Glutamatergic neuron (in vitro differentiated cells): Measurements from ENCODE around the gene FRS3. TPM values are rescaled to one million over a fixed set of nuclear protein-coding genes. Genes with fewer than 3 reads are reported as not detected.

Experiments used
- DNase-seq: peaks from one replicate; pipeline ENCODE4 v3.0.0; 2022
- H3K27ac Mint-ChIP-seq: one replicate; pipeline ENCODE4 v1.8.0; 2020; ENCODE audit warnings: mild to moderate bottlenecking, mixed read lengths, inconsistent platforms; ENCODE audit not compliant: unreplicated experiment
- H3K27me3 Mint-ChIP-seq: one replicate; pipeline ENCODE4 v1.8.0; 2020; ENCODE audit warnings: mild to moderate bottlenecking, moderate library complexity, mixed read lengths, inconsistent platforms; ENCODE audit not compliant: unreplicated experiment
- H3K36me3 Mint-ChIP-seq: one replicate; pipeline ENCODE4 v1.8.0; 2020; ENCODE audit warnings: mild to moderate bottlenecking, mixed read lengths, inconsistent platforms; ENCODE audit not compliant: unreplicated experiment
- H3K4me1 Mint-ChIP-seq: one replicate; pipeline ENCODE4 v1.8.0; 2020; ENCODE audit warnings: mild to moderate bottlenecking, low read depth, mixed read lengths, inconsistent platforms; ENCODE audit not compliant: unreplicated experiment
- H3K4me3 Mint-ChIP-seq: one replicate; pipeline ENCODE4 v1.8.0; 2020; ENCODE audit warnings: mild to moderate bottlenecking, mixed read lengths, inconsistent platforms; ENCODE audit not compliant: unreplicated experiment
- H3K9me3 Mint-ChIP-seq: one replicate; pipeline ENCODE4 v1.8.0; 2020; ENCODE audit warnings: mild to moderate bottlenecking, moderate library complexity, mixed read lengths, inconsistent platforms; ENCODE audit not compliant: unreplicated experiment
- total RNA-seq: library from RNA; stranded (reverse); fragmentation: NEBNext Ultra II Directional; extraction: Animal tissue kit (Norgen Biotek cat#: 25700); gene quantifications from one replicate; pipeline ENCODE4 v1.2.1, GENCODE V29; 2021; ENCODE audit not compliant: unreplicated experiment
- TF ChIP-seq, protein P1 (sequence below): fragments of 200-600 bp; sonication (generic); IDR thresholded peaks from one replicate; pipeline ENCODE4 v1.5.0; 2021; ENCODE audit not compliant: partially characterized antibody, unreplicated experiment

Gene FRS3
- total RNA-seq, 1 donor from 2014 or later = 17.8 TPM

DNA sequence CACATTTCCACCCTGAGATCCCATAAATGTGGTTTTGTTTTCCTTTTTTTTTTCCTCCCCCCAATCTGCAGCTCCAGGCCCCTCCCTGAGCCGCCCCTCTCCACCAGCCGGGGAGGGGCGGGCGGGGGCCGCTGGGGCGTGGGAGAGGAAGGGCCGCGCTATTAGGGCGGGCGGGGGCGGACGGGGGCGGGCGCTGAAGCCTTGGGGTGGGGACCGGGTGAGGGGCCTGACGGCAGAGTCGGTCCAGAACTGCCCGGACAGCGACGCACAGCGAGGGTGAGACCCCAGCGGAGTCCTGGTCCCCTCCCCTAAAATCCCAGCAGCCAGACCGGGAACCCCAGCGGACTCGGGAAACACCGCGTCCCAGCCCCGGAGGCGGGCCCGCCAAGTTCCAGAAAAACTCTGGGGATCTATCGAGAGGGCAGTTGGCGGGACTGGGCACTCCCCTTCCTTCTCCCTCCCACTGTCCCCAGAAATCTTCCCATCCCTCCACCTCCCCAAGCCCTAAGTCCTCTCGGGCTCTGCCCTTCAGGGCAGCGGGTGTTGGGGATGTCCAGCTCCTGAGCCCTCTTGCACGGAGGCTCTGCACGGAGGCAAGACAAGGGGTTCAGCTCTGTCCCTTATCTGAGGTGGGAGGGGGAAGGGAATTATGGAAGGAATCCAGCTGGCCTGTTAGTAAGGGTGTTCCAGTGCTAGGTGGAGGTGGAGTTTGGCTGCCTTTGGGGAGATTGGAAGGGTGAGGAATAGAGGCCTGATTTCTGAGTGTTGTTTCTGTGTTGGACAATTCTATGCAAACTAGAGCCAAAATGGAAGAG, 1.1 kb upstream of the FRS3 start, which contains the start of gene PRICKLE4:
Gene PRICKLE4, plus strand, starts transcription at position 232 of the 815 bp plus-strand sequence. CDS start 2,692 bp downstream, outside the sequence.
- Mint-ChIP-seq H3K36me3 (no peaks in the 10 kb centered on the region), H3K9me3 (no peaks in the 10 kb centered on the region), H3K4me3 (peak within 1 kb of the TSS; percentile 89), H3K27me3 (peaks cover 14% of the 10 kb centered on the region), H3K27ac (no peak within 1 kb of the TSS), H3K4me1 (peaks cover 7% of the 10 kb centered on the region)
- TF ChIP-seq, protein P1, sequence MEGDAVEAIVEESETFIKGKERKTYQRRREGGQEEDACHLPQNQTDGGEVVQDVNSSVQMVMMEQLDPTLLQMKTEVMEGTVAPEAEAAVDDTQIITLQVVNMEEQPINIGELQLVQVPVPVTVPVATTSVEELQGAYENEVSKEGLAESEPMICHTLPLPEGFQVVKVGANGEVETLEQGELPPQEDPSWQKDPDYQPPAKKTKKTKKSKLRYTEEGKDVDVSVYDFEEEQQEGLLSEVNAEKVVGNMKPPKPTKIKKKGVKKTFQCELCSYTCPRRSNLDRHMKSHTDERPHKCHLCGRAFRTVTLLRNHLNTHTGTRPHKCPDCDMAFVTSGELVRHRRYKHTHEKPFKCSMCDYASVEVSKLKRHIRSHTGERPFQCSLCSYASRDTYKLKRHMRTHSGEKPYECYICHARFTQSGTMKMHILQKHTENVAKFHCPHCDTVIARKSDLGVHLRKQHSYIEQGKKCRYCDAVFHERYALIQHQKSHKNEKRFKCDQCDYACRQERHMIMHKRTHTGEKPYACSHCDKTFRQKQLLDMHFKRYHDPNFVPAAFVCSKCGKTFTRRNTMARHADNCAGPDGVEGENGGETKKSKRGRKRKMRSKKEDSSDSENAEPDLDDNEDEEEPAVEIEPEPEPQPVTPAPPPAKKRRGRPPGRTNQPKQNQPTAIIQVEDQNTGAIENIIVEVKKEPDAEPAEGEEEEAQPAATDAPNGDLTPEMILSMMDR = no peak
- peak; percentile 46 for DNase-seq

DNA sequence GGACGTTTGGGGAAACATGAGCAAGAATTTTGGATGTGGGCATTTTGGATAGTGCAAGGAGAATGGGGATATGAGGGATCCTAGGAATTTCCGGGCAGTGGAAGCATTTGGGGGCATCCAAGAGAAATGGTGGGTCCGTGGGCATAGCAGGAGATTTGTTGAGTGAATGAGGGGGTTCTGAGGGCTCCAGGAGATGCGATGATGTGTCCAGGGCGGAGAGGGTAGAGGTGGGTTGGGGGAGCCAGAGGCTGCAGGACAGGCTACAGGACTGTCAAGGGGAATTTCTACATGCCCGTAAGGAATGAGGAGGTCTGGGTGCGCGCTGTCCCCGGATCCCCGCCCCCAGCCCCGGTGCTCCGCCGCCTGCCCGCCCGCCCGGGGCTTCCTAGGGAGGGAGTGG, 364 bp downstream of the FRS3 start:
- H3K27ac Mint-ChIP-seq = peak overlapping the region; percentile 59
- no peak for DNase-seq
- peaks cover 7% of the 10 kb centered on the region for H3K4me1 Mint-ChIP-seq
- TF ChIP-seq, protein P1 = no peak
- H3K9me3 Mint-ChIP-seq = no peaks in the 10 kb centered on the region
- peaks cover 9% of the 10 kb centered on the region for H3K27me3 Mint-ChIP-seq
- no peaks in the 10 kb centered on the region for H3K36me3 Mint-ChIP-seq
- peak overlapping the region; percentile 96 for H3K4me3 Mint-ChIP-seq

DNA sequence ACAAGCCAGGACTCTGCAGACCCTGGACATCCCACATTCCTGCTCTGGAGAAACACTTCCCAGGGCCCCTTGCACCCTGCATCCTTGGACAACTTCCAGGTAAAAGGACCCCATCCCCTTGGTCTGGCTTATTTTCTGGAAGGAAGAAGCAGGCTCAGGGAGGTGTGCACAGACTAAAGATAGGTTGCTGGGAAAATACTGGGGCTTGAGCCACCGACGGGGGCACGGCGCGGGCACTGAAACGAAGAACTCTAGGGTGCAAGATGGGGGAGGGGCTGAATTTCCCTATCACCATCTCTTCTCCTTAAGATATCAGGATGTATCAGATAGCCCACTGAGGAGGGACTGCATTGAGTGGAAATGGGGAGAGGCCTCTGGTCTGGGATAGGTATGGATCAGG, 805 bp downstream of the FRS3 start:
- no peak for DNase-seq
- TF ChIP-seq, protein P1 = no peak
- no peaks in the 10 kb centered on the region for H3K9me3 Mint-ChIP-seq
- peak overlapping the region; percentile 59 for H3K27ac Mint-ChIP-seq
- H3K27me3 Mint-ChIP-seq = peaks cover 7% of the 10 kb centered on the region
- peak overlapping the region; percentile 96 for H3K4me3 Mint-ChIP-seq
- H3K4me1 Mint-ChIP-seq = peaks cover 7% of the 10 kb centered on the region
- no peaks in the 10 kb centered on the region for H3K36me3 Mint-ChIP-seq

DNA sequence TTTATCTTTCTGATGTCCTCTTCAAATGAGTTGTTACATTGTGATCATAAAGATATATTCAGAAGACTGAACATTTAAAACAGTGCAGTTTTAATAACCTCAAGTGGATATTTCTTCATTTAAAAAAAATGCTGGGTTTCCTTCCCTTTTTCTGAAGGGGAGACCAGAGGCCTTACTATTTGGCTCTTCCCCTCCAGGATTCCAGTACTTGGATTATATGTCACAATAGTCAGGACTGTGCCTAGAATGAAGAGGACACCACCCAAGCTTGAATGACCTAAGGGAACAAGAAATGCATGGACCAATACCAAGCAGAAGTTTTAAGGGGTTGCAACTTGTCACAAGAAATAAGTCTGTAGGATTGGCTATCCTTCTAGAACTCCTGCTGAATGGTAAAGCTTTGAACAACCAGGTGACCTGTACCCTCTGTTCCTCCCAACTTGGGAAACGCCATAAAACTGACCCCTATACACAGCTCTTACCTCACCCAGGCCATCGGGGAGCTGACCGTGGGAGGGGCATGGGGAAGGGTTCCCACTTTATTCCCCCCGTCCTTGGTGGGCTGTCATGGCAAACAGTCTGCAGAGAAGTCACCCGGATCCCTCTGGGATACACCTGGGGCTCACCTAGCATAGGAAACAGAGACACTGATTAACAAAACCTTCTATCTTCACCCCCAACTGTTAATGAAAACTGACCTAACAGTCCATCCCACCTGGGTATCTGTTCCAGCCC, 2.0 kb downstream of the FRS3 start:
- H3K4me1 Mint-ChIP-seq = peaks cover 7% of the 10 kb centered on the region
- no peaks in the 10 kb centered on the region for H3K9me3 Mint-ChIP-seq
- H3K27me3 Mint-ChIP-seq = peaks cover 7% of the 10 kb centered on the region
- H3K27ac Mint-ChIP-seq = no peak overlapping the region
- no peaks in the 10 kb centered on the region for H3K36me3 Mint-ChIP-seq
- DNase-seq = no peak
- H3K4me3 Mint-ChIP-seq = no peak overlapping the region
- TF ChIP-seq, protein P1 = no peak

DNA sequence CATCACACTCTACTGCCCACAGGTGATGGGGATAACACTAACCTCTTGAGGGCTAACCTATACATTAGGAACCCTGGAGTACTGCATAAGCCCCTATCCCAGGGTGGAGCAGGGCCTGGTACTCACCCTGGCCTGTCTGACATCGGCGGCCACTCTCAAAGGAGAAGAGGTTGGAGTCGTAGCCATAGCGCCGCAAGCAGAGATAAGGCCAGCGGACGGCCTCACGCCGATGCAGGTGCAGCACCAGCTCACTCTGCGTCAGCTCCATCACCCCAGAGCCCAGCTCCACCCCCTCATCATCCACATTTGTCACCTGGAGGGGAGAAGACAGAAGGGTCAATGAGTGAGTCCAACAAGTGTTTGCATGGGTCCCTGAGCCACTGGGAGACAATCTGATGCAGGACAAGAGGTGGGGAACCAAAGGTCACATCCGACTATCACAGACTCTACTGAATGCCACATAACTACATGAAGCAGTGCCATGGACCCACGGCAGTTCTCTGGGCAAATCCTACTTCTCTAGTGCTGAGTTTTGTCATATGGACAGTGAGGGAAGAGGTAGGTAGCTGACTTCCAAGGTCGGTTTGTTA, 4.3 kb downstream of the FRS3 start:
- no peak overlapping the region for H3K4me3 Mint-ChIP-seq
- H3K36me3 Mint-ChIP-seq = no peaks in the 10 kb centered on the region

More for the DNA sequence above, 4.3 kb downstream of the FRS3 start:
- no peaks in the 10 kb centered on the region for H3K9me3 Mint-ChIP-seq
- TF ChIP-seq, protein P1 = no peak
- peaks cover 5% of the 10 kb centered on the region for H3K27me3 Mint-ChIP-seq
- DNase-seq = no peak
- peaks cover 5% of the 10 kb centered on the region for H3K4me1 Mint-ChIP-seq
- H3K27ac Mint-ChIP-seq = no peak overlapping the region
